DMS 273 treated with DMSO at 0.1 percent for 48 hours (cell line): Measurements from ENCODE around the gene KRTAP5-8.
"Not testable (repeated sequence)": the region's sequence is repeated elsewhere in the genome, so short reads cannot be mapped to it uniquely, and the experiment has no call there.

Source experiments
- DNase-seq: peaks from one replicate; lab custom pipeline; 2025; lab: John Stamatoyannopoulos, UW

KRTAP5-8 gene

GRCh38 chr11:71507102-71507501, 30.7 kb upstream of the KRTAP5-8 start:
- no peak for DNase-seq

- DNase-seq = no peak
These were observed 19.0 kb upstream of the KRTAP5-8 start for GRCh38 chr11:71518506-71519471.

- DNase-seq = no peak
These were observed 18.3 kb upstream of the KRTAP5-8 start for GRCh38 chr11:71519546-71519945.

GRCh38 chr11:71525188-71525937, 12.5 kb upstream of the KRTAP5-8 start:
- no peak for DNase-seq

- DNase-seq = no peak
These were observed 11.8 kb upstream of the KRTAP5-8 start for GRCh38 chr11:71525938-71526495.

GRCh38 chr11:71526796-71527575, 10.8 kb upstream of the KRTAP5-8 start, which contains the start of gene KRTAP5-7:
Gene KRTAP5-7 (plus strand): TSS chr11:71527267. CDS start chr11:71527301, 34 bp downstream.
- not testable (repeated sequence) for DNase-seq

- no peak for DNase-seq
These were observed 10.1 kb upstream of the KRTAP5-8 start for GRCh38 chr11:71527576-71528210.

- no peak for DNase-seq
These were observed 7.2 kb upstream of the KRTAP5-8 start for GRCh38 chr11:71530602-71531001.

- no peak for DNase-seq
These were observed 5.7 kb upstream of the KRTAP5-8 start for GRCh38 chr11:71532036-71532610.

GRCh38 chr11:71534711-71535608, 2.9 kb upstream of the KRTAP5-8 start:
- not testable (repeated sequence) for DNase-seq

GRCh38 chr11:71535825-71536224, 2.0 kb upstream of the KRTAP5-8 start:
- DNase-seq = no peak

- DNase-seq = no peak
These were observed 288 bp upstream of the KRTAP5-8 start for GRCh38 chr11:71537537-71537936.

GRCh38 chr11:71538666-71538990, 803 bp downstream of the KRTAP5-8 start:
- no peak for DNase-seq

- no peak for DNase-seq
These were observed 1.2 kb downstream of the KRTAP5-8 start for GRCh38 chr11:71539017-71539416.

- not testable (repeated sequence) for DNase-seq
These were observed 2.1 kb downstream of the KRTAP5-8 start for GRCh38 chr11:71539971-71540370.

GRCh38 chr11:71540521-71541304, 2.9 kb downstream of the KRTAP5-8 start:
- not testable (repeated sequence) for DNase-seq

- no peak for DNase-seq
These were observed 4.6 kb downstream of the KRTAP5-8 start for GRCh38 chr11:71542382-71542781.

- DNase-seq = no peak
These were observed 5.3 kb downstream of the KRTAP5-8 start for GRCh38 chr11:71542879-71543777.
